HuH-7.5 (cell line): Measurements from ENCODE around the gene ZNF547.
"Not testable (repeated sequence)": the region's sequence is repeated elsewhere in the genome, so short reads cannot be mapped to it uniquely, and the experiment has no call there.

ENCODE experiments used
- DNase-seq: peaks from one replicate; pipeline ENCODE4 v3.0.0; 2011; ENCODE audit warnings: low spot score

The ZNF547 gene

DNA sequence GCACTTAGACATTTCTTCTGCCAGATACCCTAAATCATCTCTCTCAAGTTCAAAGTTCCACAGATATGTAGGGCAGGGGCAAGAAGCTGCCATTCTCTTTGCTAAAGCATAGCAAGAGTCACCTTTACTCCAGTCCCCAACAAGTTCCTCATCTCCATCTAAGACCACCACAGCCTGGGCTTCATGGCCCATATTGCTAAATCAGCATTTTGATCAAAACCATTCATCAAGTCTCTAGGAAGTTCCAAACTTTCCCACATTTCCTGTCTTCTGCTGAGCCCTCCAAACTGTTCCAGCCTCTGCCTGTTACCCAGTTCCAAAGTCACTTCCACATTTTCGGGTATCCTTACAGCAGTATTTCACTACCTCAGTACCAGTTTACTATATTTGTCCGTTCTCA lies 11.3 kb downstream of the ZNF547 start:
- DNase-seq: not testable (repeated sequence)

DNA sequence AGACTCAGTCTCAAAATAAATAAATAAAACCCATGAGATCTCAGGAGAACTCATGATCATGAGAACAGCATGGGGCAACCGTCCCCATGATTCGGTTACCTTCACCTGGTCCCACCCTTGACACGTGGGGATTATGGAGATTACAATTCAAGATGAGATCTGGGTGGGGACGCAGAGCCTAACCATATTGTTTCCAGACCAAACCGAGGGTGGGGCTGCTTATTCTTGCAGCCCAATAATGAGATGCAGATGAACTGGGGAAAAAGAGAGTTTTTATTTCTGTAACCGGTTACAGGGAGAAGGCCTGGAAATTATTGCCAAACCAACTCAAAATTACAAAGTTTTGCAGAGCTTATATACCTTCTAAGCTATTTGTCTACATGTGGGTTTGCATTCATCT lies 12.8 kb downstream of the ZNF547 start:
- DNase-seq: no peak

DNA sequence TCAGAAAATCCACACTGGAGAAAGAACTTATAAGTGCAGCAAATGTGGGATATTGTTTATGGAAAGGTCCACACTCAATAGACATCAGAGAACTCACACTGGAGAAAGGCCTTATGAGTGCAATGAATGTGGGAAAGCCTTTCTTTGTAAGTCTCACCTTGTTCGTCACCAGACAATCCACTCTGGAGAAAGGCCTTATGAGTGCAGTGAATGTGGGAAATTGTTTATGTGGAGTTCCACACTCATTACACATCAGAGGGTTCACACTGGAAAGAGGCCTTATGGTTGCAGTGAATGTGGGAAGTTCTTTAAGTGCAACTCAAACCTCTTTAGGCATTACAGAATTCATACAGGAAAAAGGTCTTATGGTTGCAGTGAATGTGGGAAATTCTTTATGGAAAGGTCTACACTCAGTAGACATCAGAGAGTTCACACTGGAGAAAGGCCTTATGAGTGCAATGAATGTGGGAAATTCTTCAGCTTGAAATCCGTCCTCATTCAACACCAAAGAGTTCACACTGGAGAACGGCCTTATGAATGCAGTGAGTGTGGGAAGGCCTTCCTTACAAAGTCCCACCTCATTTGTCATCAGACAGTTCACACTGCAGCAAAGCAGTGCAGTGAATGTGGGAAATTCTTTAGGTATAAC lies 14.3 kb downstream of the ZNF547 start:
- no peak for DNase-seq

DNA sequence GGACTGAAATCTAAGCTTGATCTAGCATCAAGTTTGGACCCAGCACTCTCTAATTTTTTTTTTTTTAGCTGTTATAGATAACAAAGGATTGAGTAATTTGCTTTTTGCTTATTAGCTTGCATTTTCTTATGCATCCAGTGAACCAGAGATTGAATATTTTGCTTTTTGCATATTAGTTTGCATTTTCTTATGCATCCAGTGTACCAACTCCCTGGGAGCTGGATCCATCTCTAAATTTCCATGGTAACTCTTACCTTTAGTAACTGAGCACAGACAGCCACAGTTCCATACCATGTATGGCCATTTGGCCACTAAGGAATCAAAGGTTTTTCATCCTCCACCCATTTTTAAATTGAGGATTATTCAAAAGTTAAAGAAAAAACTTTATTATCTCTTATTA lies 17.6 kb downstream of the ZNF547 start:
- no peak for DNase-seq

DNA sequence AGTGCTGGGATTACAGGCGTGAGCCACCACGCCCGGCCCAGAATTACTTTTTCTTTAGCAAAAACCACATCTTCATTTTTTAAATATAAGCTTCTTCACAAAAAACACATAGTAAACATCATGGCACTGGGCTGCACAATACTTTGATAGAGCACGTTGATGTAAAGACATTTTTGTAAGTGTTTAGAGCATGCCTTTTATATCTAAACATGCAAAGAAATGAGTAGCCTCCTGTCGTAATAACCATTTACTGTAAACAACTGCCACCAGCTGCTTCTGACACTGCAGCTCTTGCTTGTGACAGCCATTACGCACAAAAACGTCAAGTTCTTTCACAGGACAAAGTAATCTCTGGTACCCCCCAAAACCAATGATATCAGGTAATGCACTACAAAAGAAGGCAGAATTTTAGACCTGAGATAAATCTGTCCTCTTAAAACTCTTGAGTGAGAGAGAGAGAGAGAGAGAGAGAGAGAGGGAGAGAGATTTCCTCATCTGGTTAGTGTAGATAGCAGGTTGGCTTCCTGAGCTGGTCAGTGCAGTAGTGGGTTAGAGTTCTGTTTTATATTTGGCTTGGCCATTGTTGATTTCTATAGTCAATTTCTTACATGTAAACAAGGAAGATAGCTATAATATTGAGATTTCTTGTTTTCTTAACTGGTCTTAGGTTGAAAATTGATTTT lies 19.6 kb downstream of the ZNF547 start:
- DNase-seq: no peak

DNA sequence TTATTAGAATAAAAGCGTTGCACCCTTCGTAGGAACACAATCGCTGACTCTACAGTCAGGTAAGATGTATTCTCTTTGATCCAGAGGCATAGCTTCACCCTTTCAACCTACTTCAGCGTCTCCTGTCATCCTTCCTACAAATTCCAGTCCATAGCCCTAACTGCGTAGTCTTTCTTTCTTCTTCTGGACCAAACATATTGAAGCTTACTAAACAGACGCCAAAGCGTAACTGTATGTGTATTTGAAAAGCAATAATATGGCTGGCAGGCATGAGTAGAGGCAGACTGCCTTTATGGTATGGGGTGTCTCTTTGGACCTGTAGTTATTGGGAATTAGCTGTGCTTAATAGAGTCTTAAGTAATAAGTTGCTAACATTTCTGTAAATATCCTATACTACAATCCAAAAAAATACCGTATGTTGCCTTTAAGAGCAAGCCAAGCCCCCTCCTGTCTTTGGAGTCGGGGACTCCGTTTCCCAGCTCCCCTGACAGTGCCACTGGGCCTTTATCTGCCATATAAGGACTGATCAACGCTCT lies 25.9 kb downstream of the ZNF547 start:
- DNase-seq: no peak

DNA sequence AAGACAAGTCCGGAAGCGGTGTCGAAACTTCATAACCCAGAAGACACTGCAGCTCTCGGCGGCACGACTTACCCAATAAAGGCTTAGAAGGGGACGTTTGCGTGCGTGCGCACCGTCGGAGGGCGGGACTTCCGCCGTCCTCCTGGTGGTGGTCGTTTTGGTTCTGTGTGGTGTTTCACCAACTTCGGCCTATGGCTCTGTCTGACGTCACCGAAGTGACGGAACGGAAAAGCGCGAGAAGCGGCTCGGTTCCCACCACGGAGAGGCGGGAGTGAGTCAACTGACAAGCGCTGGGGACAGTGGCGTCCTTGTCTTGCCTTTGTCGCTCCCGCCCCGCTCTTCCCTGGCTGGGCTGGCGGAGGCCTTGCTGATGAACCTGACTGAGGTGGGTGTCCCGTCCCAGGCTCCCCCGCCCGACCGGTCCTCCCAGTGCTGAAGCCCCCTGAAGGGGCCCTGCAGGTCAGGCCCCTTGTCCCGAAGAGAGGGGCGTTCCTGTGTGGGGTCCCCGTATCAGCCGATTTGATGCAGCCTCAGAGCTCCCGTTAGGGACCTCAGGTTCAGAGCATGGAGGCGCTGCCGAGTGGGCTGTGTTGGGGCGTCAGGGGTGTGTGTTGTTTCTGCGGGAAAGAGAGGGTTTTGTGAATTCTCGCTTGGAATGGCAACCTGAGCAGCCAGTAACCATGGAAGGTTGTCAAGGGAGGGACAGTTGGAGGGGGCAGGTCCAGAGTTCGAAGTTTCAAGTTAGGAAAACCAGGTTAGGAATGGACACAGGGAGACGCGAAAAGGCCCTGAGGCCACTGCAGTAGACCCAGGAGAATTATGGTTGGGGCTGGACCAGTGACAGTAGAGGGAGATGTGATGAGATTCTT lies 26.6 kb downstream of the ZNF547 start, which contains the start of gene ZNF548:
Gene ZNF548 (plus strand): TSS at position 125 of the 869 bp plus-strand sequence. CDS start 246 bp downstream, at position 371.
- DNase-seq: peak; percentile 81

DNA sequence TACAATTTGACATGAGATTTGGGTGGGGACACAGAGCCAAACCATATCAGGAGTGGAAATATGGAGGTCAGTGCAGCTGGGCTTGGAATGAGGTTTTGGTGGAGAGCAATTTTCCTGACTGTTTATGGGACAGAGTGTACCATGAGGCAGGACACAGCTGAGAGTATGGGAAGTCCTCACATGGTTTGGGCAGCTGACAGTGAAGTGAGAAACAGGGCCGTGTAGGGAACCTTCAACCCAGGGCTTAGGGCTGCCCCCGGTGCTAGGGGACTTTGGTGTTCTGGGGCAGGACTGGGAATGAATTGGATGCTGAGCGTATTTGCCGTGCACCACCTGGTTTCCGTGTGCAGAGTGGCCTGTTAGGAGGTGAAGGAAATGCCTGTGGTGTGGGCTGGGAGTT lies 32.4 kb downstream of the ZNF547 start:
- DNase-seq: no peak

DNA sequence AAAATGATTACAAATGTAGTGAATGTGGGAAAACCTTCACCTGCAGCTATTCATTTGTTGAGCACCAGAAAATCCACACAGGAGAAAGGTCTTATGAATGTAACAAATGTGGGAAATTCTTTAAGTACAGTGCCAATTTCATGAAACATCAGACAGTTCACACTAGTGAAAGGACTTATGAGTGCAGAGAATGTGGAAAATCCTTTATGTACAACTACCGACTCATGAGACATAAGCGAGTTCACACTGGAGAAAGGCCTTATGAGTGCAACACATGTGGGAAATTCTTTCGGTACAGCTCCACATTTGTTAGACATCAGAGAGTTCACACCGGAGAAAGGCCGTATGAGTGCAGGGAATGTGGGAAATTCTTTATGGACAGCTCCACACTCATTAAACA lies 35.5 kb downstream of the ZNF547 start:
- no peak for DNase-seq

DNA sequence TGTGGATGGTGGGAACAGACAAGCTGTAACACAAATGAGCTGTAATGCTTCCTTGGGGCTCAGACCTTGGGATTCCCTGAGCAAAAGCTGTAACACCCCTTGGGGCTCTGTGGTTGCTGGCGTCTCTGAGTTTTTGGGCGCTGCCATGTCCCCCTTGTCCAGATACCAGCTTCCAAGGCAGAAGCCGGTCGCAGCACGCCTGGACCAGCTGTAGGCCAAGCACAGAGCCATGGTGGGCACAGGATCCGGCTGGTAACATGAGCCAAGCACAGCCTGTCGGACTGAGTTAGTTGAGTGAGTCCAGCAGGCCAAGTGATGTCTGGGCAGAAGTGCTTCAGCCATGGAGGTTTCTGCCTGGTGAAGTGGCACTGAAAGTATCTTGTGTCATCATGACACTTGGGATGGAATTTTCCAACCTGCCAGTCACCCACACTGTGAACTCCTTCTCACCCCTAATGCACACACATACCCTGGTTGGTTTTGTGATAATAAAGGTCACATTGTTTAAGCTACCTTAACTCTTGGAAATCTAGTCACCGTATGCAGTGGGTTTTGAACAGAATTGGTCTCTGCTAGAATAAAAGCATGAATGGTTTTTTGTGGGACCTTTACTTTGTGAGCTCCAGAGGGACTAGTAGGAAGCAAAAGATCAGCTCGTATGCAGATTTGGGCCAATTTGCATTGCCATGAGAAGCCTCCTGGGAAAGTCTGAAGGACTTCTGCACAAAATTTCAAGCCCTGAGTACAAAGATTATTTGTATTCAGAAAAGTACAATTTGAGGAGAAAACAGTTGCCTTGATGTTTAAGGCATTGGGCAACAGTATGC lies 40.6 kb downstream of the ZNF547 start:
- DNase-seq: no peak

DNA sequence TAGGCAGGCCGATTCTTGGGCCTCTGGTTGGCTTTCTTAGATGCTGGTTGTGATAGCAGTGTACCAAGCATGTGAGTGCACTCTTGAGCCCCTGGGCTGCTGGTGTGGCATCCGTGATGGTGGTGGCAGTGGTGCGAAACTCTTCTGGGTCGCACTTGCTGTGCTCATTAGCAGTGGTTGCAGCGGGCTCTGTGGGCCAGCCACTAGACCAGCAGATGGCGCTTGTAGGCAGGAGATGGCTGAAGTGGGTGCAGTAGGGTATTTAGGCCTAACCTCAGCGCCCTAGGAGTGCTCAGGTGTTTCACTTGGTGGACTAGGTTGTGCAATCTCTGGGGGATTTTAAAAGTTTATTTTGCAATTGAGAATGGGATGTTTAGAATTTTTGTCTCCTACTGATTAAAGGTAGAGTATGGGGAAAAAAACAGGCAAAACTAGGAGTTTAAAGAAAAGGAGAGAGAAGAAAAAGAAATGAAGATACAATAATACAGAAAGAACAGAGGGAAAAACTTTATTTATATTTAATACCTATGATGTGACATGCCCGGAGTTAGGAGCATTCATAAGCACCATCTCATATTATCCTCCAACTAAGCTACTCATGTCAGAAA lies 43.3 kb downstream of the ZNF547 start:
- DNase-seq: peak; percentile 51

DNA sequence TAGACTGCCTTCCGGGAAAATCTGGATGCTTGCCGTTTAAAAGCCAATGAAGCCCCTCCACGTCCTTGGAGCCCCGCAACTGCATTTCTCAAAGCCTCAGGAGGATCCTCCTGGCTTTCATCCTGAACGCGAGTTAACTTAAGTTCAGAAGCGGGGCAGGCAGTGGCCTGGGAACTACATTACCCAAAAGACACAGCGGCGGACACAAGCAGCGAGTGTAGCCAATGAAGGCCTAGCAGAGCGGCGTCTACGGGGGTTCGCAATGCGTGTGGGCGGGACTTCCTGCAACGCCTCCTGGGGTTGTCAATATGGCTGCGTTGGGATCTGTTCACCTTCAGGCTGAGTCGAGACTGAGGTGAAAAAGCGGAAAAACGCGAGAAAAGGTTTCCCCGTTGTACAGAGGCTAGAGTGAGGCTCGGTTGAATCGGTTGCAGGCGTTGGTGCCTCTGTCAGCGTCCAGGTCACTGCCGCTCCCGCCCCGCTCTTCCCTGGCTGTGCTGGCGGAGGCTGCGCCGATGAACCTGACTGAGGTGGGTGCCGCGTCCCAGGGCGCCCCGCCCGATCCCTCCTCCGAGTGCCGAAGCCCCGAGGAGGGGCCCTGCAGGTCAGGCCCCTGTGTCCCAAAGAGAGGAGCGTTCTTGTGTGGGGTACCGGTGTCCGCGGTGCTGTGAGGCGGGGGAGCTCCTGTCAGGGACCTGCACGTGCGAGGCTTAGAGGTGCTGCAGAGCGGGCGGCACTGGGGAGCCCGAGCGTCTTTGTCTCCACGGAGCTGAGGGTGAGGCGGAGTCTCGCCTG lies 47.7 kb downstream of the ZNF547 start, which contains the start of gene ZNF17:
Gene ZNF17 (plus strand): TSS at position 285 of the 795 bp plus-strand sequence. CDS start 2,455 bp downstream, outside the sequence.
- DNase-seq: peak; percentile 89

DNA sequence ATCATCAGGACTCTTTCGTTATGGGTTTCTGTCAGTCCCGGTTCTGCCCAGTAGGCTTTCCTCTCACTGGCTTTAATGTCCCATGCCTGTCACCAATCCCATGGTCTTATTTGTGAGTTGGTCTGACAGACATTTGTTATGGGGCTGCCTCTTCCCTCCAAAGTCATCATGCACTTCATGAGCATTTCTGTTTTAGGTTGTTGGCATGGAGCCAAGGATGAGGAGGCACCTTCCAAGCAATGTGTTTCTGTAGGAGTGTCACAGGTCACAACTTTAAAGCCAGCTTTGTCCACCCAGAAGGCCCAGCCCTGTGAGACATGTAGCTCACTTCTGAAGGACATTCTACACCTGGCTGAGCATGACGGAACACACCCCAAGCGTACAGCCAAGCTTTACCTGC lies 56.1 kb downstream of the ZNF547 start:
- DNase-seq: no peak

DNA sequence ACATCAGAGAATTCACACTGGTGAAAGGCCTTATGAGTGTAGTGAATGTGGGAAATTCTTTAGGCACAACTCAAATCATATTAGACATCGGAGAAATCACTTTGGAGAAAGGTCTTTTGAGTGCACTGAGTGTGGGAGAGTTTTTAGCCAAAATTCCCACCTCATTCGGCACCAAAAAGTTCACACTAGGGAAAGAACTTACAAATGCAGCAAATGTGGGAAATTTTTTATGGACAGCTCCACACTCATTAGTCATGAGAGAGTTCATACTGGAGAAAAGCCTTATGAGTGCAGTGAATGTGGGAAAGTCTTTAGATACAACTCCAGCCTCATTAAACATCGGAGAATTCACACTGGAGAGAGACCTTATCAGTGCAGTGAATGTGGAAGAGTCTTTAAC lies 57.7 kb downstream of the ZNF547 start:
- DNase-seq: no peak
